ENCODE results near the gene TMEM201. TPM values are rescaled to one million over a fixed set of nuclear protein-coding genes. Genes with fewer than 3 reads are reported as not detected.

Gene TMEM201
- total and polyA plus RNA-seq, 4 donors = 4.5 to 10.8 (median 5.8) TPM

DNA sequence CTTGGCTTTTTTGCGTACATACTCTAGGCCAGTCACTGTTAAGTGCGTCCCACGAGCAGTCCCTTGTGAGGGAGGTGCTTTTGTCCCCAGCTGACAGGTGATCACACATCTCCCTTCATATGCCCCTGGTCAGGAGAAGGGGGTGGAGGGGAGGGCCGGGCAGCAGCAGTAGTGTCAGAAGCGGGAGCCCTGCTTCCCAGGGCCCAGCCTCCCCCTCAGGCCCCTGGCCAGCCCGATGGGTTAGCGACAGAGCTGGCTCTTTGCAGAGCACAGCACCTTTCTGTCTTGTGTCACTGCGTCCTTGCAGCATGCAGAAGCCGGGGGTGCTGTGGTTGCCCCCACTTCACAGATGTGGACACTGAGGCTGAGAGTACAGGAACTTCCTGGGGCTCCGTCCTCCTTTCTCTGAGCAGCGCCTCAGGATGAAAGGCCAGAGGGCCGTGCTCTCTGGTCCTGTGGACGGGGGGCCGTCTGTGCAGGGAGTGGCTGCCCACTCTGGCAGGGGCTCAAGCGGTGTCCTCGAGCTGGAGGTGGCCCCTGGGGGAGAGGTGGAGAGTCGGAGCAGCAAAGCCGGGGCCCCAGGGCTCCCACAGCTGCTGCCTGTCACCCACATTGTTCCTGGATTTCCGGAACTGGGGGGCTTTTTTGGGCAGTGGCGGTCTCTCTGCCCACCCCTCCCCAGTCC is 5.9 kb downstream of the TMEM201 start:
- Histone ChIP-seq H3K27me3 (ENCODE audit: control insufficient read depth in 3 of 3, insufficient read depth in 3 of 3, low read length in 2 of 3) (no peaks in the 10 kb centered on the region), H3K27ac (ENCODE audit: low read depth in 1 of 2, low read length in 1 of 2) (no peak overlapping the region), H3K36me3 (ENCODE audit: control insufficient read depth in 4 of 4, insufficient read depth in 4 of 4, low read length in 4 of 4) (peaks cover 0 to 13% (median 3%) of the 10 kb centered on the region in 4 donors), H3K4me1 (ENCODE audit: control insufficient read depth in 5 of 5, insufficient read depth in 5 of 5, low read length in 5 of 5) (peaks cover 17 to 66% (median 27%) of the 10 kb centered on the region in 5 donors), H3K9ac (ENCODE audit: insufficient read depth in 1 of 2, low read length in 2 of 2) (no peak overlapping the region), H3K9me3 (ENCODE audit: control insufficient read depth in 4 of 4, insufficient read depth in 3 of 4, low read length in 3 of 4) (no peaks in the 10 kb centered on the region), H3K4me3 (no peak overlapping the region)
- no peak for DNase-seq
- ATAC-seq (ENCODE audit: insufficient read depth, low FRiP score) = no peak
- TF ChIP-seq, protein P1, sequence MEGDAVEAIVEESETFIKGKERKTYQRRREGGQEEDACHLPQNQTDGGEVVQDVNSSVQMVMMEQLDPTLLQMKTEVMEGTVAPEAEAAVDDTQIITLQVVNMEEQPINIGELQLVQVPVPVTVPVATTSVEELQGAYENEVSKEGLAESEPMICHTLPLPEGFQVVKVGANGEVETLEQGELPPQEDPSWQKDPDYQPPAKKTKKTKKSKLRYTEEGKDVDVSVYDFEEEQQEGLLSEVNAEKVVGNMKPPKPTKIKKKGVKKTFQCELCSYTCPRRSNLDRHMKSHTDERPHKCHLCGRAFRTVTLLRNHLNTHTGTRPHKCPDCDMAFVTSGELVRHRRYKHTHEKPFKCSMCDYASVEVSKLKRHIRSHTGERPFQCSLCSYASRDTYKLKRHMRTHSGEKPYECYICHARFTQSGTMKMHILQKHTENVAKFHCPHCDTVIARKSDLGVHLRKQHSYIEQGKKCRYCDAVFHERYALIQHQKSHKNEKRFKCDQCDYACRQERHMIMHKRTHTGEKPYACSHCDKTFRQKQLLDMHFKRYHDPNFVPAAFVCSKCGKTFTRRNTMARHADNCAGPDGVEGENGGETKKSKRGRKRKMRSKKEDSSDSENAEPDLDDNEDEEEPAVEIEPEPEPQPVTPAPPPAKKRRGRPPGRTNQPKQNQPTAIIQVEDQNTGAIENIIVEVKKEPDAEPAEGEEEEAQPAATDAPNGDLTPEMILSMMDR (IDR thresholded peaks at IDR 0.05; ENCODE audit: control extremely low read depth, extremely low read depth) = no peak
- 90 to 95% methylated on average over 19 to 20 of the region's 20 CpGs for WGBS, 2 donors

DNA sequence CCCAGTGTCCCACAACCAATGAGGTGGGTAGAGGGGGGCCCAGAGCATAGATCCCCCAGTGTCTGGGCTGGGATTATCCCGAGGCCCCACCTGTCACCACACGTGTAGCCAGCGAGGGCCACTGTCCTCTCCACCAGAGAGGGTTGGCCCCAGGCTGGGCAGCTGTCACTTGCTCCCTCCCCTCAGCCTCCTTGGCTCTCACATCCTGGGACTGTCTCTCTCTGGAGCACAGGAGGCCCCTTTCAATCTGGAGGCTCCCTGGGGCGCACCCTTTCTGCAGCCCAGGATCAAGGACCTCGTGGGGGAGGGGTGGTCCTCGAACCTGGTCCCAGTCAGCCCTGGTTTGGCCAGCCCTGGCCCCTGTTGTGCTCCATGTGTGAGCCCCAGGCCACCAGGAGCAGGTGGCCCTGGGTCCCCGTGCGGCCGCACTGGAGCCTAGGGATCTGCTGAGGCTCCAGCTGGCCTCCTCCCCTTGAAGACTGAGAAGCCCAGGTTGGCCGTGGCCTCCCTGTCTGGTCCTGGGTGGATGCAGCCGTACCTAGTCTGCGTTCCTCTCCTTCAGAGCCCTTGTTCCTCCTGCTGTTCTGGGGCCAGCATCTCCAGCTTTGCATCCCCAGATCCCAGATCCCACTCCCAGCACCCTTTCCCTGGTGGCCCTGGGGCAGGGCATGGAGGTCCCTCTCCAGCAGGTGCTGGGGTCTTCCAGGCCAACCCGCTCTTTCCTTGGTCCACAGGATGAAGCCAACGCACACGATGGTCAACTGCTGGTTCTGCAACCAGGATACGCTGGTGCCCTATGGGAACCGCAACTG is 6.7 kb downstream of the TMEM201 start:
- Histone ChIP-seq H3K27ac (ENCODE audit: low read depth in 1 of 2, low read length in 1 of 2) (no peak overlapping the region), H3K27me3 (ENCODE audit: control insufficient read depth in 3 of 3, insufficient read depth in 3 of 3, low read length in 2 of 3) (no peaks in the 10 kb centered on the region), H3K9me3 (ENCODE audit: control insufficient read depth in 4 of 4, insufficient read depth in 3 of 4, low read length in 3 of 4) (no peaks in the 10 kb centered on the region), H3K9ac (ENCODE audit: insufficient read depth in 1 of 2, low read length in 2 of 2) (no peak overlapping the region), H3K4me3 (no peak overlapping the region), H3K36me3 (ENCODE audit: control insufficient read depth in 4 of 4, insufficient read depth in 4 of 4, low read length in 4 of 4) (peaks cover 0 to 16% (median 11%) of the 10 kb centered on the region in 4 donors), H3K4me1 (ENCODE audit: control insufficient read depth in 5 of 5, insufficient read depth in 5 of 5, low read length in 5 of 5) (peaks cover 17 to 59% (median 25%) of the 10 kb centered on the region in 5 donors)
- no peak for ATAC-seq (ENCODE audit: insufficient read depth, low FRiP score)
- no peak for DNase-seq
- WGBS, 2 donors = 90 to 91% methylated on average over 17 of the region's 17 CpGs
- TF ChIP-seq, protein P1 (IDR thresholded peaks at IDR 0.05; ENCODE audit: control extremely low read depth, extremely low read depth) = no peak

DNA sequence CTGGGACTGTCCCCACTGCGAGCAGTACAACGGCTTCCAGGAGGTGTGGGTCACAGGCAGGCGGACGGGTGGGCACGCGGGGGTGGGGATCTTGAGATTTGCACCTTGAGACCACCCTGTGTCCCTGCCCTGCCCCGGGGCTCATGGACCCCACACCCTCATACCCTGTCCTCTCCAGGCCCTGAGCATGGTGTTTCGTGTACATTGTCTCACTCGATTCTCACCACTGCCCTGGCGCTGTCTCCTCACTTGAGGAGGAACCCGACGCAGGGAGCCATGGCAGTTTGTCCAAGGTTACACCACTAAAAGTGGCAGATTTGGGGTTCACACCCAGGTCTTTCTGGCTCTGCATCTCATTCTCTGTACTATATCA is 7.2 kb downstream of the TMEM201 start:
- Histone ChIP-seq H3K4me1 (ENCODE audit: control insufficient read depth in 5 of 5, insufficient read depth in 5 of 5, low read length in 5 of 5) (peaks cover 17 to 54% (median 25%) of the 10 kb centered on the region in 5 donors), H3K9me3 (ENCODE audit: control insufficient read depth in 4 of 4, insufficient read depth in 3 of 4, low read length in 3 of 4) (no peaks in the 10 kb centered on the region), H3K27ac (ENCODE audit: low read depth in 1 of 2, low read length in 1 of 2) (no peak overlapping the region), H3K27me3 (ENCODE audit: control insufficient read depth in 3 of 3, insufficient read depth in 3 of 3, low read length in 2 of 3) (no peaks in the 10 kb centered on the region), H3K4me3 (no peak overlapping the region), H3K36me3 (ENCODE audit: control insufficient read depth in 4 of 4, insufficient read depth in 4 of 4, low read length in 4 of 4) (peaks cover 0 to 20% (median 14%) of the 10 kb centered on the region in 4 donors), H3K9ac (ENCODE audit: insufficient read depth in 1 of 2, low read length in 2 of 2) (no peak overlapping the region)
- no peak for ATAC-seq (ENCODE audit: insufficient read depth, low FRiP score)
- 89 to 95% methylated on average over 12 of the region's 12 CpGs for WGBS, 2 donors
- TF ChIP-seq, protein P1 (IDR thresholded peaks at IDR 0.05; ENCODE audit: control extremely low read depth, extremely low read depth) = no peak
- DNase-seq = peak in 1 of 3 donors; percentile 17
